ENCODE results near the gene CCNB2.

CCNB2 gene

GRCh38 chr15:59172289-59172901, 67.4 kb downstream of the CCNB2 start:
- DNase-seq (ENCODE audit: low spot score): no peak
- TF ChIP-seq CTCF (conservative IDR thresholded peaks at IDR 0.05; ENCODE audit: low read depth): no peak
- POLR2A ChIA-PET (ENCODE audit: low non-redundant PET): no interaction called here
- CTCF ChIA-PET: interaction anchor here (0.6 kb wide), 1 partner anchor 1730 kb away, joined by 3 read pairs; no protein-coding TSS in a partner anchor
- H3K27ac ChIP-seq: peak overlapping the region; percentile 84

GRCh38 chr15:59173194-59173593, 68.2 kb downstream of the CCNB2 start:
- POLR2A ChIA-PET (ENCODE audit: low non-redundant PET): no interaction called here
- CTCF ChIA-PET: interaction anchor here (0.6 kb wide), 1 partner anchor 1729 kb away, joined by 3 read pairs; no protein-coding TSS in a partner anchor
- no peak overlapping the region for H3K27ac ChIP-seq
- DNase-seq (ENCODE audit: low spot score): no peak
- TF ChIP-seq CTCF (conservative IDR thresholded peaks at IDR 0.05; ENCODE audit: low read depth): no peak

- no peak for TF ChIP-seq CTCF (conservative IDR thresholded peaks at IDR 0.05; ENCODE audit: low read depth)
- DNase-seq (ENCODE audit: low spot score): no peak
- POLR2A ChIA-PET (ENCODE audit: low non-redundant PET): no interaction called here
- CTCF ChIA-PET: interaction anchor here (0.9 kb wide), 1 partner anchor 73 kb away, joined by 3 read pairs; no protein-coding TSS in a partner anchor
- peak overlapping the region; percentile 3; the same call in 1 of the 2 replicates for H3K27ac ChIP-seq
Measured at GRCh38 chr15:59174151-59174834, 69.3 kb downstream of the CCNB2 start.

All from RWPE1 (cell line).